C4-2B (cell line): Measurements from ENCODE around the gene WASF2.

ENCODE experiments used
- ZFX ChIP-seq: fragments of 450-650 bp; IDR thresholded peaks from 2 replicates; pipeline ENCODE4 v1.6.1; 2017
- TF ChIP-seq, protein P1 (sequence below): fragments of 450-650 bp; conservative IDR thresholded peaks from 2 replicates; pipeline ENCODE4 v1.5.1; 2017; ENCODE audit warnings: mild to moderate bottlenecking

DNA sequence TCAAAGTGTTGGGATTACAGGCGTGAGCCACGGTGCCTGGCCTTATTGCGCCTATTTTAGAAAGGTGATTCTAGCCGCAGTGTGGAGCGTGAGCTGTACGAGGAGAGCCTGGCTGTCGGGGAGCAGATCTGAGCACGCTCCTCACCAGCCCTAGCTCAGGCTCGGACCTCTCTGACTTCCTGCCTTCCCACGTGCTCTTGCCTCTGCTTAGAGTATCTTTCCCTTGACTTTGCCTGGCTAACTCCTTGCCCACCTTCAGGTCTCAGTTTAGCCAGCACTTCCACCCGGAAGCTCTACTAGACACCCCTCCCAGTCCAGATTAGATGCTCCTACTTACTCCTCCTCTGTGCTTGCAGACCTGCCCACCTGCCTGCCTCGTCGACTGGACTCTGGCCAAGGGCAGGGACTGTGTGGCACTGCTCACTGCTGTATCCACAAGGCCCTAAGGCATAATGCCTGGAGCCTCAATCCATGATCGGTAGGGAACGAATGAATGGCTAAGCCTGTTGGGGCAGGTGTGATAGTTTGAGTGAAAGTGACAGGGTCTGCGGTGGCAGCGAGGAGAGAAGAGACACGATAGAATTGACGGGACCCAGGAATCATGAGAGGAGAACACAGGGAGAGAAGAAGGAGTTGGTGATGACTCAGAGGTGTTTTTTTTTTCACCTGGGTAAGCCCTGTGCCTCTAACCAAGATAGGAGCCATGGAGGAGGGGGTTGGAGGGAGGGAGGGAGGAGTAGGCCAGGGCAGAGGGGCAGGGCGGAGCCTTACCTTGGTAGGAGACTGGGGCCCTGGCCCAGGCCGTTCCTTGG is 28.1 kb upstream of the WASF2 start:
- TF ChIP-seq, protein P1, sequence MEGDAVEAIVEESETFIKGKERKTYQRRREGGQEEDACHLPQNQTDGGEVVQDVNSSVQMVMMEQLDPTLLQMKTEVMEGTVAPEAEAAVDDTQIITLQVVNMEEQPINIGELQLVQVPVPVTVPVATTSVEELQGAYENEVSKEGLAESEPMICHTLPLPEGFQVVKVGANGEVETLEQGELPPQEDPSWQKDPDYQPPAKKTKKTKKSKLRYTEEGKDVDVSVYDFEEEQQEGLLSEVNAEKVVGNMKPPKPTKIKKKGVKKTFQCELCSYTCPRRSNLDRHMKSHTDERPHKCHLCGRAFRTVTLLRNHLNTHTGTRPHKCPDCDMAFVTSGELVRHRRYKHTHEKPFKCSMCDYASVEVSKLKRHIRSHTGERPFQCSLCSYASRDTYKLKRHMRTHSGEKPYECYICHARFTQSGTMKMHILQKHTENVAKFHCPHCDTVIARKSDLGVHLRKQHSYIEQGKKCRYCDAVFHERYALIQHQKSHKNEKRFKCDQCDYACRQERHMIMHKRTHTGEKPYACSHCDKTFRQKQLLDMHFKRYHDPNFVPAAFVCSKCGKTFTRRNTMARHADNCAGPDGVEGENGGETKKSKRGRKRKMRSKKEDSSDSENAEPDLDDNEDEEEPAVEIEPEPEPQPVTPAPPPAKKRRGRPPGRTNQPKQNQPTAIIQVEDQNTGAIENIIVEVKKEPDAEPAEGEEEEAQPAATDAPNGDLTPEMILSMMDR, result no peak
- no peak for TF ChIP-seq ZFX
